ENCODE data around the gene VKORC1. TPM values are rescaled to one million over a fixed set of nuclear protein-coding genes. Genes with fewer than 3 reads are reported as not detected.

Gene VKORC1
- total and polyA plus RNA-seq, 2 of the 8 experiments (the other 6 are each of a cell fraction or from before 2014, with no cell fraction given): 84.1 to 483 TPM

DNA sequence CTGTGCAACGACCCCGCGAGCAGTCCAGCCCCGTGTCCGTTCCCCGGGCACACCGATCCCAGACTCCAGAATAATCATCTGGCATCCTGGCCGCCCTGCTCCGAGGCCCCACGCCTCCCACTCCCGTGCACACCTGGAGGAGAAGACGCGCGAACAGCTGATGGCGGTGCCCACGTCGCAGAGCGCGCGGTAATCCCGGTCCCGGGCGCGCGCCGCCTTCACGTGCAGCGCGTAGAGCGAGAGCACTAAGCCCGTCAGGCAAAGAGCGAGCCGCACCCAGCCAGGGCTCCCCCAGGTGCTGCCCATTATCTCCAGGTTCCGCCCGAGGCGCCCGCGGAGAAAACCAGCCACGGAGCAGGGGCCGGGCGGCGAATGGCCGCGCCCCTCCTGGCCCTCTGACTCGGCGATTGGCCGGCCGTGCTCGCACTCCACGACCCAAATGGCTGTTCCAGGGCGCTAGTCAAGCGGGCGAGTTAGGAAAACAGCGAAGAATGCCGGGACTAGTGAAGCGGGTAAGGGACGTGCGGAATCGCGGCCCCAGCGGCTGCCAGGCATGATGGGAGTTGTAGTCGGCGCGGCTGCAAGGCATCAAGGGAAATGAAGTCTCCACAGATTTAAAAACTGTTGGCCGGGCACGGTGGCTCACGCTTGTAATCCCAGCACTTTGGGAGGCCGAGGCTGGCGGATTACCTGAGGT is at the start of gene VKORC1 (continued):
- TF ChIP-seq CBX5 (IDR thresholded peaks at IDR 0.05; ENCODE audit: low read depth, low read length) (no peak), SRF (IDR thresholded peaks at IDR 0.05; ENCODE audit: low read depth, low read length) (no peak), KDM4A (IDR thresholded peaks at IDR 0.05; ENCODE audit: low read depth, low read length, severe bottlenecking) (peak; percentile 70), BRCA1 (IDR thresholded peaks at IDR 0.05; ENCODE audit: low read depth, low read length) (no peak), CBX8 (IDR thresholded peaks at IDR 0.05; ENCODE audit: borderline replicate concordance, low read depth, low read length) (no peak), EZH2 (IDR thresholded peaks at IDR 0.05; ENCODE audit: low read depth, low read length, severe bottlenecking) (no peak), JUN (IDR thresholded peaks at IDR 0.05; ENCODE audit: low read depth, low read length) (no peak), TCF12 (IDR thresholded peaks at IDR 0.05; ENCODE audit: low read depth, low read length) (no peak), CHD1 (IDR thresholded peaks at IDR 0.05; ENCODE audit: low read depth, low read length) (no peak), SUZ12 (IDR thresholded peaks at IDR 0.05; ENCODE audit: low read length) (no peak)
- TF ChIP-seq, protein P1, sequence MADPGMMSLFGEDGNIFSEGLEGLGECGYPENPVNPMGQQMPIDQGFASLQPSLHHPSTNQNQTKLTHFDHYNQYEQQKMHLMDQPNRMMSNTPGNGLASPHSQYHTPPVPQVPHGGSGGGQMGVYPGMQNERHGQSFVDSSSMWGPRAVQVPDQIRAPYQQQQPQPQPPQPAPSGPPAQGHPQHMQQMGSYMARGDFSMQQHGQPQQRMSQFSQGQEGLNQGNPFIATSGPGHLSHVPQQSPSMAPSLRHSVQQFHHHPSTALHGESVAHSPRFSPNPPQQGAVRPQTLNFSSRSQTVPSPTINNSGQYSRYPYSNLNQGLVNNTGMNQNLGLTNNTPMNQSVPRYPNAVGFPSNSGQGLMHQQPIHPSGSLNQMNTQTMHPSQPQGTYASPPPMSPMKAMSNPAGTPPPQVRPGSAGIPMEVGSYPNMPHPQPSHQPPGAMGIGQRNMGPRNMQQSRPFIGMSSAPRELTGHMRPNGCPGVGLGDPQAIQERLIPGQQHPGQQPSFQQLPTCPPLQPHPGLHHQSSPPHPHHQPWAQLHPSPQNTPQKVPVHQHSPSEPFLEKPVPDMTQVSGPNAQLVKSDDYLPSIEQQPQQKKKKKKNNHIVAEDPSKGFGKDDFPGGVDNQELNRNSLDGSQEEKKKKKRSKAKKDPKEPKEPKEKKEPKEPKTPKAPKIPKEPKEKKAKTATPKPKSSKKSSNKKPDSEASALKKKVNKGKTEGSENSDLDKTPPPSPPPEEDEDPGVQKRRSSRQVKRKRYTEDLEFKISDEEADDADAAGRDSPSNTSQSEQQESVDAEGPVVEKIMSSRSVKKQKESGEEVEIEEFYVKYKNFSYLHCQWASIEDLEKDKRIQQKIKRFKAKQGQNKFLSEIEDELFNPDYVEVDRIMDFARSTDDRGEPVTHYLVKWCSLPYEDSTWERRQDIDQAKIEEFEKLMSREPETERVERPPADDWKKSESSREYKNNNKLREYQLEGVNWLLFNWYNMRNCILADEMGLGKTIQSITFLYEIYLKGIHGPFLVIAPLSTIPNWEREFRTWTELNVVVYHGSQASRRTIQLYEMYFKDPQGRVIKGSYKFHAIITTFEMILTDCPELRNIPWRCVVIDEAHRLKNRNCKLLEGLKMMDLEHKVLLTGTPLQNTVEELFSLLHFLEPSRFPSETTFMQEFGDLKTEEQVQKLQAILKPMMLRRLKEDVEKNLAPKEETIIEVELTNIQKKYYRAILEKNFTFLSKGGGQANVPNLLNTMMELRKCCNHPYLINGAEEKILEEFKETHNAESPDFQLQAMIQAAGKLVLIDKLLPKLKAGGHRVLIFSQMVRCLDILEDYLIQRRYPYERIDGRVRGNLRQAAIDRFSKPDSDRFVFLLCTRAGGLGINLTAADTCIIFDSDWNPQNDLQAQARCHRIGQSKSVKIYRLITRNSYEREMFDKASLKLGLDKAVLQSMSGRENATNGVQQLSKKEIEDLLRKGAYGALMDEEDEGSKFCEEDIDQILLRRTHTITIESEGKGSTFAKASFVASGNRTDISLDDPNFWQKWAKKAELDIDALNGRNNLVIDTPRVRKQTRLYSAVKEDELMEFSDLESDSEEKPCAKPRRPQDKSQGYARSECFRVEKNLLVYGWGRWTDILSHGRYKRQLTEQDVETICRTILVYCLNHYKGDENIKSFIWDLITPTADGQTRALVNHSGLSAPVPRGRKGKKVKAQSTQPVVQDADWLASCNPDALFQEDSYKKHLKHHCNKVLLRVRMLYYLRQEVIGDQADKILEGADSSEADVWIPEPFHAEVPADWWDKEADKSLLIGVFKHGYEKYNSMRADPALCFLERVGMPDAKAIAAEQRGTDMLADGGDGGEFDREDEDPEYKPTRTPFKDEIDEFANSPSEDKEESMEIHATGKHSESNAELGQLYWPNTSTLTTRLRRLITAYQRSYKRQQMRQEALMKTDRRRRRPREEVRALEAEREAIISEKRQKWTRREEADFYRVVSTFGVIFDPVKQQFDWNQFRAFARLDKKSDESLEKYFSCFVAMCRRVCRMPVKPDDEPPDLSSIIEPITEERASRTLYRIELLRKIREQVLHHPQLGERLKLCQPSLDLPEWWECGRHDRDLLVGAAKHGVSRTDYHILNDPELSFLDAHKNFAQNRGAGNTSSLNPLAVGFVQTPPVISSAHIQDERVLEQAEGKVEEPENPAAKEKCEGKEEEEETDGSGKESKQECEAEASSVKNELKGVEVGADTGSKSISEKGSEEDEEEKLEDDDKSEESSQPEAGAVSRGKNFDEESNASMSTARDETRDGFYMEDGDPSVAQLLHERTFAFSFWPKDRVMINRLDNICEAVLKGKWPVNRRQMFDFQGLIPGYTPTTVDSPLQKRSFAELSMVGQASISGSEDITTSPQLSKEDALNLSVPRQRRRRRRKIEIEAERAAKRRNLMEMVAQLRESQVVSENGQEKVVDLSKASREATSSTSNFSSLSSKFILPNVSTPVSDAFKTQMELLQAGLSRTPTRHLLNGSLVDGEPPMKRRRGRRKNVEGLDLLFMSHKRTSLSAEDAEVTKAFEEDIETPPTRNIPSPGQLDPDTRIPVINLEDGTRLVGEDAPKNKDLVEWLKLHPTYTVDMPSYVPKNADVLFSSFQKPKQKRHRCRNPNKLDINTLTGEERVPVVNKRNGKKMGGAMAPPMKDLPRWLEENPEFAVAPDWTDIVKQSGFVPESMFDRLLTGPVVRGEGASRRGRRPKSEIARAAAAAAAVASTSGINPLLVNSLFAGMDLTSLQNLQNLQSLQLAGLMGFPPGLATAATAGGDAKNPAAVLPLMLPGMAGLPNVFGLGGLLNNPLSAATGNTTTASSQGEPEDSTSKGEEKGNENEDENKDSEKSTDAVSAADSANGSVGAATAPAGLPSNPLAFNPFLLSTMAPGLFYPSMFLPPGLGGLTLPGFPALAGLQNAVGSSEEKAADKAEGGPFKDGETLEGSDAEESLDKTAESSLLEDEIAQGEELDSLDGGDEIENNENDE (IDR thresholded peaks at IDR 0.05; ENCODE audit: insufficient replicate concordance, low read length): no peak
